SK-N-SH (cell line): ENCODE measurements around the gene SLCO3A1. TPM values are rescaled to one million over a fixed set of nuclear protein-coding genes. Genes with fewer than 3 reads are reported as not detected.

Experiments used
- CTCF ChIA-PET: fragments of 300-600, 350-600 bp; formaldehyde crosslinking; extraction: SDS; loops from one replicate; lab custom pipeline; 2021; lab: Yijun Ruan, JAX
- POLR2A ChIA-PET: fragments of 350-600 bp; sonication (Branson Sonifier 250); formaldehyde crosslinking; extraction: SDS; loops from one replicate; lab custom pipeline; 2020; ENCODE audit warnings: antibody characterized with exemption, inconsistent platforms; lab: Yijun Ruan, JAX
- DNase-seq: peaks from one replicate; pipeline ENCODE4 v3.0.0; 2012
- H2AFZ ChIP-seq: fragments of 200-600 bp; sonication (generic); 2 replicates; pipeline ENCODE4 v1.8.1; 2016; ENCODE audit warnings: antibody characterized with exemption, mild to moderate bottlenecking, low read depth
- H3F3A ChIP-seq: fragments of 200-600 bp; sonication (generic); replicated peaks from 2 replicates; pipeline ENCODE3; 2016; ENCODE audit warnings: antibody characterized with exemption, mild to moderate bottlenecking; ENCODE audit not compliant: insufficient read depth
- H3K27ac ChIP-seq, 2 experiments: fragments of 200-500 bp in 1 of 2; fragments of 200-600 bp in 1 of 2; sonication (Bioruptor generic) in 1 of 2; sonication (generic), shearing (Covaris generic) in 1 of 2; 2 replicates each; pipeline versions ENCODE4 v1.5.1 to v1.6.1; 2014 to 2016; ENCODE audit warnings: low read depth in 2 of 2, inconsistent platforms in 1 of 2, low read length in 1 of 2, mild to moderate bottlenecking in 1 of 2, mixed read lengths in 1 of 2
- H3K27me3 ChIP-seq: fragments of 200-600 bp; sonication (generic), shearing (Covaris generic); 2 replicates; pipeline ENCODE4 v1.6.1; 2016; ENCODE audit warnings: mixed run types; ENCODE audit not compliant: insufficient read depth
- H3K36me3 ChIP-seq, 2 experiments: fragments of 200-500 bp in 1 of 2; fragments of 200-600 bp in 1 of 2; sonication (Bioruptor generic) in 1 of 2; sonication (generic) in 1 of 2; replicated peaks in 1 of 2; 2 replicates each; pipeline versions ENCODE3 to v1.5.1; 2014 to 2016; ENCODE audit warnings: low read length in 1 of 2, mild to moderate bottlenecking in 1 of 2; ENCODE audit not compliant: insufficient read depth in 2 of 2, control insufficient read depth in 1 of 2
- H3K4me1 ChIP-seq, 2 experiments: fragments of 200-500 bp in 1 of 2; fragments of 200-600 bp in 1 of 2; sonication (Bioruptor generic) in 1 of 2; sonication (generic), shearing (Covaris generic) in 1 of 2; 2 replicates each; pipeline versions ENCODE4 v1.5.1 to v1.6.1; 2014 to 2016; ENCODE audit warnings: low read depth in 1 of 2, low read length in 1 of 2, mixed run types in 1 of 2; ENCODE audit not compliant: insufficient read depth in 2 of 2, control insufficient read depth in 1 of 2
- H3K4me2 ChIP-seq: fragments of 200-600 bp; sonication (generic), shearing (Covaris generic); 2 replicates; pipeline ENCODE4 v1.6.1; 2017; ENCODE audit warnings: mixed run types
- H3K4me3 ChIP-seq, 2 experiments: fragments of 200-500 bp in 1 of 2; fragments of 200-600 bp in 1 of 2; sonication (Bioruptor generic) in 1 of 2; sonication (generic), shearing (Covaris generic) in 1 of 2; 2 replicates each; pipeline versions ENCODE4 v1.5.1 to v1.8.1; 2014 to 2016; ENCODE audit warnings: low read depth in 2 of 2, inconsistent platforms in 1 of 2, low read length in 1 of 2, mild to moderate bottlenecking in 1 of 2, mixed read lengths in 1 of 2, moderate library complexity in 1 of 2
- H3K79me2 ChIP-seq: fragments of 200-600 bp; sonication (generic); 2 replicates; pipeline ENCODE4 v1.8.1; 2017; ENCODE audit warnings: mild to moderate bottlenecking; ENCODE audit not compliant: insufficient read depth
- H3K9ac ChIP-seq: fragments of 200-600 bp; sonication (generic); 2 replicates; pipeline ENCODE4 v1.6.1; 2017; ENCODE audit warnings: mixed run types
- H3K9me2 ChIP-seq: fragments of 200-600 bp; sonication (generic); 2 replicates; pipeline ENCODE4 v1.6.1; 2017; ENCODE audit warnings: mixed run types
- H3K9me3 ChIP-seq: fragments of 200-600 bp; sonication (generic); 2 replicates; pipeline ENCODE4 v1.6.1; 2017; ENCODE audit warnings: mixed run types, mild to moderate bottlenecking, moderate library complexity
- H4K20me1 ChIP-seq: fragments of 200-600 bp; sonication (generic); 2 replicates; pipeline ENCODE4 v1.6.1; 2017; ENCODE audit warnings: mild to moderate bottlenecking, mixed run types; ENCODE audit not compliant: insufficient read depth
- EP300 ChIP-seq, 2 experiments: IDR thresholded peaks; 2 replicates each; pipeline versions ENCODE4 v1.4.0 to v1.6.1; 2012; ENCODE audit warnings: borderline replicate concordance in 1 of 2, low read depth in 1 of 2, low read length in 1 of 2
- EZH2phosphoT487 ChIP-seq: fragments of 200-600 bp; sonication (generic); IDR thresholded peaks from 2 replicates; pipeline ENCODE4 v1.6.1; 2017; ENCODE audit warnings: low read depth, mixed run types, mild to moderate bottlenecking, antibody characterized with exemption, moderate library complexity, borderline replicate concordance
- FOSL2 ChIP-seq: IDR thresholded peaks from 2 replicates; pipeline ENCODE4 v1.4.0; 2012; ENCODE audit warnings: low read depth, mild to moderate bottlenecking, moderate library complexity, borderline replicate concordance
- FOXJ3 ChIP-seq: sonication (generic); formaldehyde crosslinking; IDR thresholded peaks from 2 replicates; pipeline ENCODE4 v1.5.1; 2020; ENCODE audit warnings: mild to moderate bottlenecking, missing genetic modification reagents
- FOXM1 ChIP-seq: IDR thresholded peaks from 2 replicates; pipeline ENCODE4 v1.4.0; 2012; ENCODE audit warnings: low read depth, mild to moderate bottlenecking
- JUND ChIP-seq: IDR thresholded peaks from 2 replicates; pipeline ENCODE4 v1.4.0; 2012
- NFIC ChIP-seq: IDR thresholded peaks from 2 replicates; pipeline ENCODE4 v1.4.0; 2012; ENCODE audit warnings: borderline replicate concordance
- POLR2AphosphoS5 ChIP-seq: IDR thresholded peaks from 2 replicates; pipeline ENCODE4 v1.6.1; 2012; ENCODE audit warnings: low read depth, low read length
- RFX5 ChIP-seq: IDR thresholded peaks from 2 replicates; pipeline ENCODE4 v1.6.1; 2012; ENCODE audit warnings: mild to moderate bottlenecking, improper control_type of control experiment, low read length
- RXRA ChIP-seq: IDR thresholded peaks from 2 replicates; pipeline ENCODE4 v1.4.0; 2012; ENCODE audit warnings: low read depth, mild to moderate bottlenecking, borderline replicate concordance
- SIN3A ChIP-seq: IDR thresholded peaks from 2 replicates; pipeline ENCODE4 v1.6.1; 2012; ENCODE audit warnings: low read depth, mild to moderate bottlenecking, low read length, moderate library complexity, borderline replicate concordance
- WGBS: methylation state at CpG from one replicate; pipeline ENCODE4 v1.1.6; 2017; ENCODE audit warnings: low lambda C conversion rate; 5-methylcytosine and 5-hydroxymethylcytosine counted together
- polyA plus RNA-seq, 3 experiments: library from polyadenylated mRNA; depleted of rRNA; stranded (reverse); fragments of >200 nt; gene quantifications; 2 replicates each; pipeline ENCODE4 v1.2.3, GENCODE V29; 2012
- TF ChIP-seq, protein P1 (sequence below): IDR thresholded peaks from 2 replicates; pipeline ENCODE4 v1.4.0; 2012; ENCODE audit warnings: low read depth, borderline replicate concordance
- TF ChIP-seq, protein P2 (sequence below): IDR thresholded peaks from 2 replicates; pipeline ENCODE4 v1.6.1; 2012; ENCODE audit warnings: mild to moderate bottlenecking, low read depth, low read length, moderate library complexity
- TF ChIP-seq, protein P3 (sequence below): IDR thresholded peaks from 2 replicates; pipeline ENCODE4 v1.4.0; 2012; ENCODE audit warnings: low read depth, borderline replicate concordance

Gene SLCO3A1
- polyA plus RNA-seq, 1 of the 3 experiments (the other 2 are of a cell fraction): 19.7 TPM

DNA sequence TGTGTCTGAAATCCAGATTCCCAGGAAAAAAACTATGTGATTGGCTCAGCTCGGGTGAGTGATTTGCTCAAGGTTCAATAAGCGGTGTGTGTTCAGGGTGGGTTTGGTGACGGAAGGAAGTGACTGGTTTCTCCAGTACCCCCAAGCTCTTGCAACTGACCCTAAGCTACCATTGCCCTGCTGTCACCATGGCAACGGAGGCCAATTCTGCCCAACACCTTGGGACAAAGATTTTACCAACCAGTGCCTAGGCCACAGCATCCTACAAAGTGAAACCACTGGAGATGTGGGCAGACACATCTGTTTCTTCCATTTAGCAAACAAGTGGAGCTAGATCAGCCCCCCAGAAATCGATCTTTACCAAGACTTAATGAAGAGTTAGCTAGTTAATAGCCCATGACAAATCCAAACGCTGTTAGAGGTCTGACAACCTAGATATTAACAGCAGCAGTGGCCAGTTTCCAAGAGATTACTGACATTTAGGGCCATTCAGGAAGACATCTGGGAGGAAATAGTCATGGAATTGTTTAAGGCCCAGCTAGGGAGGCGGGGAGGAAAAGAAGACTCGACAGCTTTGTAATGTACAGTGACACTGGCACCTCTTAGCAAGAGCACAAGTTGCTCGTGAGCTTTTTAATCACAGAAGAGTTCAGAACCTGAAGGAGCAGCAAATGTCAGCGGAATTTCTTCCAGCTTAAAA lies 195.9 kb downstream of the SLCO3A1 start:
- 0 out of 2 replicates have a peak, but pooled peaks cover 3% of the 10 kb centered on the region for H4K20me1 ChIP-seq
- H3K36me3 ChIP-seq: no peaks in the 10 kb centered on the region
- H3K27me3 ChIP-seq: no peaks in the 10 kb centered on the region
- POLR2A ChIA-PET: no interaction called here
- no peaks in the 10 kb centered on the region for H3K9me3 ChIP-seq
- TF ChIP-seq POLR2AphosphoS5: no peak
- TF ChIP-seq JUND: no peak
- TF ChIP-seq, protein P1, sequence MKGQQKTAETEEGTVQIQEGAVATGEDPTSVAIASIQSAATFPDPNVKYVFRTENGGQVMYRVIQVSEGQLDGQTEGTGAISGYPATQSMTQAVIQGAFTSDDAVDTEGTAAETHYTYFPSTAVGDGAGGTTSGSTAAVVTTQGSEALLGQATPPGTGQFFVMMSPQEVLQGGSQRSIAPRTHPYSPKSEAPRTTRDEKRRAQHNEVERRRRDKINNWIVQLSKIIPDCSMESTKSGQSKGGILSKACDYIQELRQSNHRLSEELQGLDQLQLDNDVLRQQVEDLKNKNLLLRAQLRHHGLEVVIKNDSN: no peak
- TF ChIP-seq RXRA: no peak
- no peak for TF ChIP-seq EP300 (IDR thresholded peaks at IDR 0.05; ENCODE audit: borderline replicate concordance in 1 of 2, low read depth in 1 of 2, low read length in 1 of 2)
- no peak for TF ChIP-seq RFX5
- TF ChIP-seq, protein P2, sequence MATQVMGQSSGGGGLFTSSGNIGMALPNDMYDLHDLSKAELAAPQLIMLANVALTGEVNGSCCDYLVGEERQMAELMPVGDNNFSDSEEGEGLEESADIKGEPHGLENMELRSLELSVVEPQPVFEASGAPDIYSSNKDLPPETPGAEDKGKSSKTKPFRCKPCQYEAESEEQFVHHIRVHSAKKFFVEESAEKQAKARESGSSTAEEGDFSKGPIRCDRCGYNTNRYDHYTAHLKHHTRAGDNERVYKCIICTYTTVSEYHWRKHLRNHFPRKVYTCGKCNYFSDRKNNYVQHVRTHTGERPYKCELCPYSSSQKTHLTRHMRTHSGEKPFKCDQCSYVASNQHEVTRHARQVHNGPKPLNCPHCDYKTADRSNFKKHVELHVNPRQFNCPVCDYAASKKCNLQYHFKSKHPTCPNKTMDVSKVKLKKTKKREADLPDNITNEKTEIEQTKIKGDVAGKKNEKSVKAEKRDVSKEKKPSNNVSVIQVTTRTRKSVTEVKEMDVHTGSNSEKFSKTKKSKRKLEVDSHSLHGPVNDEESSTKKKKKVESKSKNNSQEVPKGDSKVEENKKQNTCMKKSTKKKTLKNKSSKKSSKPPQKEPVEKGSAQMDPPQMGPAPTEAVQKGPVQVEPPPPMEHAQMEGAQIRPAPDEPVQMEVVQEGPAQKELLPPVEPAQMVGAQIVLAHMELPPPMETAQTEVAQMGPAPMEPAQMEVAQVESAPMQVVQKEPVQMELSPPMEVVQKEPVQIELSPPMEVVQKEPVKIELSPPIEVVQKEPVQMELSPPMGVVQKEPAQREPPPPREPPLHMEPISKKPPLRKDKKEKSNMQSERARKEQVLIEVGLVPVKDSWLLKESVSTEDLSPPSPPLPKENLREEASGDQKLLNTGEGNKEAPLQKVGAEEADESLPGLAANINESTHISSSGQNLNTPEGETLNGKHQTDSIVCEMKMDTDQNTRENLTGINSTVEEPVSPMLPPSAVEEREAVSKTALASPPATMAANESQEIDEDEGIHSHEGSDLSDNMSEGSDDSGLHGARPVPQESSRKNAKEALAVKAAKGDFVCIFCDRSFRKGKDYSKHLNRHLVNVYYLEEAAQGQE: no peak
- no peak for TF ChIP-seq SIN3A
- TF ChIP-seq, all 33 proteins: peak for 0
- Histone ChIP-seq H3K79me2 (no peaks in the 10 kb centered on the region), H2AFZ (no peak overlapping the region), H3K27ac (no peak overlapping the region), H3K4me1 (peaks cover 5 to 12% of the 10 kb centered on the region in 2 experiments; a peak in 1 of 4 replicates), H3K9ac (no peak overlapping the region), H3K9me2 (no peaks in the 10 kb centered on the region), H3F3A (no peaks in the 10 kb centered on the region), H3K4me2 (0 out of 2 replicates have a peak overlapping the region, but pooled peaks have one; percentile 36), H3K4me3 (no peak overlapping the region)
- CTCF ChIA-PET: interaction anchor here (0.8 to 2.5 kb wide), 5 partner anchors 9 to 802 kb away, joined by 3 to 8 read pairs (median 4); partner anchors contain the start of gene SLCO3A1
- WGBS: 78% methylated on average over 10 of the region's 10 CpGs
- no peak for DNase-seq

DNA sequence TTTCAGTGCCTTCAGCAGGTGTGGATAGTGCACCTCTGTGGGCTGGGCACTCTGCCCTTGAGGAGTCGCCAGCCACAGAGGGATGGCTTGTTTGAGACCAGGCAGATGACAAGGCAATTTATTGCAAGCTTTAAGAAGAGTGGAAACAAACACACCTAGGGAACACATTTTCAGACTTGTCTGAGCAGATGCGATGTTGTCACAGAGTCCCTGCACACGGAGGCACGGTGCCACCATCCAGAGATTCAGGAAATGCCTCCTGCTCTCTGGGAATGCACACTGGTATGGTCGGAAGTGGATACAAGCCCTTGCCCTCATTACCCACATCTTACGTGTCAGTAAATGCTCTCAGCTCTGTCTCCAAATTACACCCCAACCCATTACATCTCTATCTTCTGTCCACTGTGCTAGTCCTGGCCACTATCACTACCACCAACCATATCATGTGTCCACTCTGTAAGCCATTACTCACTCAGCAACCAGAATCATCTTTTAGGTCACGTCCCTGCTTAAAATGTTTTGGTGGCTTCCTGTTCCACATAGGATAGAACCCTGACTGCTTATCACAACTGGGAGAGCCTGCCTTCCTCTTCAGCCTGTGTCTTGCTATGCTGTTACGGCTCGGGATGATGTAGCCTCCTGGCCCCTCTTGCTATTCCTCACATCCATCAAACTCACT lies 196.9 kb downstream of the SLCO3A1 start:
- H3K4me2 ChIP-seq: no peak overlapping the region
- POLR2A ChIA-PET: no interaction called here
- H3K4me3 ChIP-seq: no peak overlapping the region
- WGBS: 93% methylated on average over 9 of the region's 9 CpGs
- H3K27me3 ChIP-seq: no peaks in the 10 kb centered on the region
- H3K9me2 ChIP-seq: no peaks in the 10 kb centered on the region
- no peak overlapping the region for H2AFZ ChIP-seq
- H3K9me3 ChIP-seq: no peaks in the 10 kb centered on the region
- no peaks in the 10 kb centered on the region for H3F3A ChIP-seq
- H3K9ac ChIP-seq: no peak overlapping the region
- no peaks in the 10 kb centered on the region for H3K36me3 ChIP-seq
- no peak overlapping the region for H3K27ac ChIP-seq
- no peak for DNase-seq
- peaks cover 5 to 12% of the 10 kb centered on the region in 2 experiments; a peak in 1 of 4 replicates for H3K4me1 ChIP-seq
- no peak for TF ChIP-seq EZH2phosphoT487
- no peak for TF ChIP-seq FOSL2
- no peak for TF ChIP-seq FOXJ3 (CRISPR knock-in tag)
- TF ChIP-seq SIN3A: no peak
- no peak for TF ChIP-seq NFIC
- TF ChIP-seq, protein P3, sequence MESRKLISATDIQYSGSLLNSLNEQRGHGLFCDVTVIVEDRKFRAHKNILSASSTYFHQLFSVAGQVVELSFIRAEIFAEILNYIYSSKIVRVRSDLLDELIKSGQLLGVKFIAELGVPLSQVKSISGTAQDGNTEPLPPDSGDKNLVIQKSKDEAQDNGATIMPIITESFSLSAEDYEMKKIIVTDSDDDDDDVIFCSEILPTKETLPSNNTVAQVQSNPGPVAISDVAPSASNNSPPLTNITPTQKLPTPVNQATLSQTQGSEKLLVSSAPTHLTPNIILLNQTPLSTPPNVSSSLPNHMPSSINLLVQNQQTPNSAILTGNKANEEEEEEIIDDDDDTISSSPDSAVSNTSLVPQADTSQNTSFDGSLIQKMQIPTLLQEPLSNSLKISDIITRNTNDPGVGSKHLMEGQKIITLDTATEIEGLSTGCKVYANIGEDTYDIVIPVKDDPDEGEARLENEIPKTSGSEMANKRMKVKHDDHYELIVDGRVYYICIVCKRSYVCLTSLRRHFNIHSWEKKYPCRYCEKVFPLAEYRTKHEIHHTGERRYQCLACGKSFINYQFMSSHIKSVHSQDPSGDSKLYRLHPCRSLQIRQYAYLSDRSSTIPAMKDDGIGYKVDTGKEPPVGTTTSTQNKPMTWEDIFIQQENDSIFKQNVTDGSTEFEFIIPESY: no peak
- TF ChIP-seq FOXM1: no peak
- TF ChIP-seq, all 33 proteins: peak for 0
- Histone ChIP-seq H4K20me1 (0 out of 2 replicates have a peak, but pooled peaks cover 3% of the 10 kb centered on the region), H3K79me2 (no peaks in the 10 kb centered on the region)
- CTCF ChIA-PET: interaction anchor here (1.0 to 2.5 kb wide), 4 partner anchors 10 to 344 kb away, joined by 3 to 8 read pairs (median 6); partner anchors contain the start of gene SLCO3A1
